Liver (tissue), 9 donors: ENCODE results near the gene PTPRN2. TPM values are rescaled to one million over a fixed set of nuclear protein-coding genes. Genes with fewer than 3 reads are reported as not detected.
"Not testable (repeated sequence)": the region's sequence is repeated elsewhere in the genome, so short reads cannot be mapped to it uniquely, and the experiment has no call there.

Experiments used
- DNase-seq: peaks from one replicate; pipeline ENCODE4 v3.0.0-alpha.2; 2017; ENCODE audit warnings: low spot score
- H3K27ac ChIP-seq, 2 donors: one replicate each; pipeline ENCODE4 v1.7.0; 2013; ENCODE audit warnings: inconsistent platforms in 2 of 2, low read length in 2 of 2, control low read depth in 1 of 2, low read depth in 1 of 2, mild to moderate bottlenecking in 1 of 2
- H3K27me3 ChIP-seq, 4 donors: one replicate each; pipeline versions ENCODE4 v1.6.1 to v1.7.0; 2013; ENCODE audit warnings: low read length in 3 of 4, inconsistent platforms in 1 of 4, mild to moderate bottlenecking in 1 of 4, moderate library complexity in 1 of 4; ENCODE audit not compliant: control insufficient read depth in 4 of 4, insufficient read depth in 4 of 4
- H3K36me3 ChIP-seq, 4 donors: one replicate each; pipeline versions ENCODE4 v1.6.1 to v1.7.0; 2013; ENCODE audit warnings: low read length in 3 of 4, mild to moderate bottlenecking in 3 of 4, low read depth in 1 of 4, moderate library complexity in 1 of 4; ENCODE audit not compliant: control insufficient read depth in 4 of 4, insufficient read depth in 3 of 4
- H3K4me1 ChIP-seq, 4 donors: one replicate each; pipeline versions ENCODE4 v1.6.1 to v1.7.0; 2013; ENCODE audit warnings: low read length in 3 of 4, mild to moderate bottlenecking in 3 of 4, moderate library complexity in 1 of 4; ENCODE audit not compliant: control insufficient read depth in 4 of 4, insufficient read depth in 4 of 4
- H3K4me3 ChIP-seq, 3 donors: one replicate each; pipeline versions ENCODE4 v1.6.1 to v1.7.0; 2013; ENCODE audit warnings: low read length in 3 of 3, control low read depth in 1 of 3, low read depth in 1 of 3, mild to moderate bottlenecking in 1 of 3
- H3K9ac ChIP-seq, 2 donors: one replicate each; pipeline ENCODE4 v1.7.0; 2013; ENCODE audit warnings: low read length in 2 of 2, mild to moderate bottlenecking in 2 of 2, moderate library complexity in 2 of 2, control low read depth in 1 of 2, low read depth in 1 of 2
- H3K9me3 ChIP-seq, 4 donors: one replicate each; pipeline versions ENCODE4 v1.6.1 to v1.7.0; 2013; ENCODE audit warnings: low read length in 3 of 4; ENCODE audit not compliant: control insufficient read depth in 4 of 4
- EGR1 ChIP-seq, 2 donors: IDR thresholded peaks; 2 replicates each; pipeline ENCODE4 v1.6.1; 2016 to 2018; ENCODE audit warnings: antibody characterized with exemption in 2 of 2, low read depth in 2 of 2
- FOXA1 ChIP-seq: IDR thresholded peaks from 2 replicates; pipeline ENCODE4 v1.6.1; 2016; ENCODE audit warnings: antibody characterized with exemption
- FOXA2 ChIP-seq: IDR thresholded peaks from 2 replicates; pipeline ENCODE4 v1.6.1; 2016; ENCODE audit warnings: antibody characterized with exemption
- GABPA ChIP-seq, 2 donors: IDR thresholded peaks in 1 of 2; conservative IDR thresholded peaks in 1 of 2; 2 replicates each; pipeline ENCODE4 v1.6.1; 2016; ENCODE audit warnings: antibody characterized with exemption in 2 of 2, mild to moderate bottlenecking in 1 of 2, moderate library complexity in 1 of 2
- HNF4A ChIP-seq, 2 donors: conservative IDR thresholded peaks; 2 replicates each; pipeline ENCODE4 v1.6.1; 2016; ENCODE audit warnings: antibody characterized with exemption in 2 of 2, mild to moderate bottlenecking in 2 of 2
- HNF4G ChIP-seq: IDR thresholded peaks from 2 replicates; pipeline ENCODE4 v1.6.1; 2016; ENCODE audit warnings: antibody characterized with exemption
- JUND ChIP-seq, 2 donors: IDR thresholded peaks; 2 replicates each; pipeline ENCODE4 v1.6.1; 2016; ENCODE audit warnings: antibody characterized with exemption in 2 of 2
- NR2F2 ChIP-seq: IDR thresholded peaks from 2 replicates; pipeline ENCODE4 v1.6.1; 2016; ENCODE audit warnings: antibody characterized with exemption
- RAD21 ChIP-seq, 2 donors: IDR thresholded peaks; 2 replicates each; pipeline ENCODE4 v1.6.1; 2016; ENCODE audit warnings: antibody characterized with exemption in 2 of 2, mild to moderate bottlenecking in 2 of 2
- RXRA ChIP-seq, 2 donors: IDR thresholded peaks; 2 replicates each; pipeline ENCODE4 v1.6.1; 2017 to 2018; ENCODE audit warnings: antibody characterized with exemption in 2 of 2, mild to moderate bottlenecking in 1 of 2
- SP1 ChIP-seq: IDR thresholded peaks from 2 replicates; pipeline ENCODE4 v1.6.1; 2018; ENCODE audit warnings: antibody characterized with exemption, mild to moderate bottlenecking
- TAF1 ChIP-seq: conservative IDR thresholded peaks from 2 replicates; pipeline ENCODE4 v1.6.1; 2016; ENCODE audit warnings: antibody characterized with exemption, mild to moderate bottlenecking
- YY1 ChIP-seq: IDR thresholded peaks from 2 replicates; pipeline ENCODE4 v1.6.1; 2016; ENCODE audit warnings: antibody characterized with exemption, mild to moderate bottlenecking
- WGBS: extraction: QIAGEN DNeasy Blood & Tissue Kit; methylation state at CpG from one replicate; pipeline ENCODE4 v1.1.7; 2013; 5-methylcytosine and 5-hydroxymethylcytosine counted together
- polyA plus RNA-seq, 2 donors: library from polyadenylated mRNA; stranded (reverse) in 1 of 2; unstranded in 1 of 2; fragments of 200-250 nt in 1 of 2; fragments of >200 nt in 1 of 2; fragmentation: Nextera tagmentation in 1 of 2; extraction: Ambion mirVana in 1 of 2; gene quantifications; one replicate each; pipeline versions ENCODE4 v1.2.1 to v1.2.3, GENCODE V29; 2013 to 2015
- total RNA-seq, 2 donors: library from RNA; depleted of rRNA; stranded (reverse); fragments of >200 nt; gene quantifications; one replicate each; pipeline ENCODE4 v1.2.3, GENCODE V29; 2014
- TF ChIP-seq, protein P1 (sequence below): IDR thresholded peaks from 2 replicates; pipeline ENCODE4 v1.6.1; 2016; ENCODE audit warnings: antibody characterized with exemption
- TF ChIP-seq, protein P2 (sequence below): IDR thresholded peaks from 2 replicates; pipeline ENCODE4 v1.6.1; 2016; ENCODE audit warnings: antibody characterized with exemption, mild to moderate bottlenecking
- TF ChIP-seq, protein P3 (sequence below): IDR thresholded peaks from 2 replicates; pipeline ENCODE4 v1.6.1; 2016; ENCODE audit warnings: antibody characterized with exemption
- donor health status: healthy.
- donor health status: healthy.
- donor health status: healthy.
- donor health status: healthy.
- donor health status: healthy.

PTPRN2 gene
- total and polyA plus RNA-seq, 4 donors, result 0.75 to 1.9 (median 1.1) TPM

DNA sequence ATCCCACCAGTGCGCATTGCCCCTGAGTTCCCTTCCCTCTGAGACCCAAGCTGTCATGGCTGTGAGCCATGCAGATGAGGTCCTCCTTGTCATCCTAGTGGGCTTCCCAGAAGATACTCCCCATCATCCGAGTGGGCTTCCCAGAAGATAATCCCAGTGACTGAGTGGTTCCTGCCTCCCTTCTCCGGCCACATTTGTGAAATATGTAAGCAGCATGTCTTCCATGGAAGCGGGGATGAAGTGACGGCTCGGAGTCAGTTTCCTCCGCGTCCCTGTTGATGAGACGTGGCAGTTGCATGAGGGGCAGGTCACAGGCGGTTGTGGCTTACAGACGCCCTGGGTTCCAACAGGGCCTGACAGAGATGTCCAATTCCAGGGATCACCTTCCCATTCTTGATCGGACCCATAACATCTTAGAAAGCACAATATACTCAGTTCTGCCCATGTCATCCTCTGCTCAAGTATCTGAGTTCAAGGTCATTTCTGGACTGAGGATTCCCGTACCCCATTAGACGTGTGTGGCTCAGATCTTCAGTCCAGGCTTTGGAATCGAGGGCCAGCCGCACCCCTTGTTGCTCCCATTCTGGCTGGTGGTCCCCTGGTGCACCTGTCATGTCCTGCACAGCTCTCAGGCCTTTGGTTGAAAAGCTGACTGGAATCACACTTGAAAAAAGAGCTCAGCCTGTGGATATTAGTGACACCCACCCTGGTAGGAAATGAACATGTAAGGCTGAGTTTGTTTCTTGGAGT is 166.9 kb downstream of the PTPRN2 start:
- Histone ChIP-seq H3K4me3 (no peak overlapping the region), H3K36me3 (no peaks in the 10 kb centered on the region), H3K4me1 (no peaks in the 10 kb centered on the region), H3K27ac (no peak overlapping the region), H3K9ac (no peak overlapping the region), H3K27me3 (no peaks in the 10 kb centered on the region), H3K9me3 (peaks cover 0 to 7% (median 0%) of the 10 kb centered on the region in 4 donors)
- 88% methylated on average over 16 of the region's 16 CpGs for WGBS
- TF ChIP-seq NR2F2 (no peak), SP1 (no peak), EGR1 (IDR thresholded peaks at IDR 0.05; ENCODE audit: low read depth in 2 of 2) (no peak), JUND (IDR thresholded peaks at IDR 0.05) (no peak), FOXA1 (no peak), GABPA (IDR thresholded peaks at IDR 0.05 in 1 of 2, conservative IDR thresholded peaks at IDR 0.05 in 1 of 2) (no peak), FOXA2 (no peak)
- TF ChIP-seq, protein P1, sequence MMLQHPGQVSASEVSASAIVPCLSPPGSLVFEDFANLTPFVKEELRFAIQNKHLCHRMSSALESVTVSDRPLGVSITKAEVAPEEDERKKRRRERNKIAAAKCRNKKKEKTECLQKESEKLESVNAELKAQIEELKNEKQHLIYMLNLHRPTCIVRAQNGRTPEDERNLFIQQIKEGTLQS, result no peak
- no peak for DNase-seq

DNA sequence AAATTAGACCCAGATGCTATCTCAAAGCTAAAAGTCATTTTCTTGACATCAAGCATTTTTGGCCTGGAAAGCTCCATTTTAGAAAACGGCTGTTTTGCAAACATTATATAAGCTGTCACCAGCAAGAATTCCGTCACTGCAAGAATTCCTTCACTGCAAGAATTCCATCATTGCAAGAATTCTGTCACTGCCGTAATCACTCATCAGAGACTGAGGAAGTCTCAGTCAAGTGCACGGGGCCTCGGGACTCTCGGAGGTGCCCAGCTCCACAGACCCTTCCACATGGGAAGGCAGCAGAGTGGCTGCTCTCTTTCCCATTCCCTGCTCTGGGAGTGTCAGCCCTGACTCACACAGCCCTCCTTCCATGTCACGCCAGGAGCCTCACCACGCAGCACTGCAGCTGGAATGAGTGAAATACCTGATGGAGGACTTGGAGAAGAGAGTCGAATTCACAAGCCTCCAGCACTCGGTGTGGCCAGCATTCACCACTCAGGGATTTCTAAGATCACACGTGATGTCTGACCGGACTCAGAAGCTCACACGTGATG is 168.3 kb downstream of the PTPRN2 start:
- peaks cover 0 to 7% (median 0%) of the 10 kb centered on the region in 4 donors for H3K9me3 ChIP-seq
- no peaks in the 10 kb centered on the region for H3K36me3 ChIP-seq
- TF ChIP-seq HNF4G (no peak), YY1 (no peak), JUND (IDR thresholded peaks at IDR 0.05) (no peak), RXRA (IDR thresholded peaks at IDR 0.05) (no peak), TAF1 (no peak), HNF4A (conservative IDR thresholded peaks at IDR 0.05) (no peak), SP1 (no peak), FOXA2 (no peak), GABPA (IDR thresholded peaks at IDR 0.05 in 1 of 2, conservative IDR thresholded peaks at IDR 0.05 in 1 of 2) (no peak), RAD21 (IDR thresholded peaks at IDR 0.05) (no peak), FOXA1 (no peak), NR2F2 (no peak)
- TF ChIP-seq, protein P2, sequence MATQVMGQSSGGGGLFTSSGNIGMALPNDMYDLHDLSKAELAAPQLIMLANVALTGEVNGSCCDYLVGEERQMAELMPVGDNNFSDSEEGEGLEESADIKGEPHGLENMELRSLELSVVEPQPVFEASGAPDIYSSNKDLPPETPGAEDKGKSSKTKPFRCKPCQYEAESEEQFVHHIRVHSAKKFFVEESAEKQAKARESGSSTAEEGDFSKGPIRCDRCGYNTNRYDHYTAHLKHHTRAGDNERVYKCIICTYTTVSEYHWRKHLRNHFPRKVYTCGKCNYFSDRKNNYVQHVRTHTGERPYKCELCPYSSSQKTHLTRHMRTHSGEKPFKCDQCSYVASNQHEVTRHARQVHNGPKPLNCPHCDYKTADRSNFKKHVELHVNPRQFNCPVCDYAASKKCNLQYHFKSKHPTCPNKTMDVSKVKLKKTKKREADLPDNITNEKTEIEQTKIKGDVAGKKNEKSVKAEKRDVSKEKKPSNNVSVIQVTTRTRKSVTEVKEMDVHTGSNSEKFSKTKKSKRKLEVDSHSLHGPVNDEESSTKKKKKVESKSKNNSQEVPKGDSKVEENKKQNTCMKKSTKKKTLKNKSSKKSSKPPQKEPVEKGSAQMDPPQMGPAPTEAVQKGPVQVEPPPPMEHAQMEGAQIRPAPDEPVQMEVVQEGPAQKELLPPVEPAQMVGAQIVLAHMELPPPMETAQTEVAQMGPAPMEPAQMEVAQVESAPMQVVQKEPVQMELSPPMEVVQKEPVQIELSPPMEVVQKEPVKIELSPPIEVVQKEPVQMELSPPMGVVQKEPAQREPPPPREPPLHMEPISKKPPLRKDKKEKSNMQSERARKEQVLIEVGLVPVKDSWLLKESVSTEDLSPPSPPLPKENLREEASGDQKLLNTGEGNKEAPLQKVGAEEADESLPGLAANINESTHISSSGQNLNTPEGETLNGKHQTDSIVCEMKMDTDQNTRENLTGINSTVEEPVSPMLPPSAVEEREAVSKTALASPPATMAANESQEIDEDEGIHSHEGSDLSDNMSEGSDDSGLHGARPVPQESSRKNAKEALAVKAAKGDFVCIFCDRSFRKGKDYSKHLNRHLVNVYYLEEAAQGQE, result no peak
- TF ChIP-seq, protein P1, result no peak
- TF ChIP-seq, protein P3, sequence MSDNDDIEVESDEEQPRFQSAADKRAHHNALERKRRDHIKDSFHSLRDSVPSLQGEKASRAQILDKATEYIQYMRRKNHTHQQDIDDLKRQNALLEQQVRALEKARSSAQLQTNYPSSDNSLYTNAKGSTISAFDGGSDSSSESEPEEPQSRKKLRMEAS, result no peak
- no peak for DNase-seq
- 82% methylated on average over 13 of the region's 13 CpGs for WGBS
- no peaks in the 10 kb centered on the region for H3K4me1 ChIP-seq
- no peak overlapping the region for H3K27ac ChIP-seq
- no peaks in the 10 kb centered on the region for H3K27me3 ChIP-seq
- no peak overlapping the region for H3K9ac ChIP-seq
- no peak overlapping the region for H3K4me3 ChIP-seq

DNA sequence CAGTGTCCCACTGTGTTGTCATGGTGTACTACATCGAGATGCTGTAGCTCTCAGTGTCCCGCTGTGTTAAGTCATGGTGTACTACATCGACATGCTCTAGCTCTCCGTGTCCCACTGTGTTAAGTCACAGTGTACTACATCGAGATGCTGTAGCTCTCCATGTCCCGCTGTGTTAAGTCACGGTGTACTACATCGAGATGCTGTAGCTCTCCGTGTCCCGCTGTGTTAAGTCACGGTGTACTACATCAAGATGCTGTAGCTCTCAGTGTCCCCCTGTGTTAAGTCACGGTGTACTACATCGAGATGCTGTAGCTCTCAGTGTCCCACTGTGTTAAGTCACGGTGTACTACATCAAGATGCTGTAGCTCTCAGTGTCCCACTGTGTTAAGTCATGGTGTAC is 169.2 kb downstream of the PTPRN2 start:
- not testable (repeated sequence) for H3K4me3 ChIP-seq, H3K27me3 ChIP-seq, H3K36me3 ChIP-seq, H3K4me1 ChIP-seq, H3K9me3 ChIP-seq, DNase-seq, H3K9ac ChIP-seq, H3K27ac ChIP-seq
- WGBS, result 93% methylated on average over 14 of the region's 14 CpGs
